ENCODE measurements around the gene COA1.

- TF ChIP-seq, protein P1, sequence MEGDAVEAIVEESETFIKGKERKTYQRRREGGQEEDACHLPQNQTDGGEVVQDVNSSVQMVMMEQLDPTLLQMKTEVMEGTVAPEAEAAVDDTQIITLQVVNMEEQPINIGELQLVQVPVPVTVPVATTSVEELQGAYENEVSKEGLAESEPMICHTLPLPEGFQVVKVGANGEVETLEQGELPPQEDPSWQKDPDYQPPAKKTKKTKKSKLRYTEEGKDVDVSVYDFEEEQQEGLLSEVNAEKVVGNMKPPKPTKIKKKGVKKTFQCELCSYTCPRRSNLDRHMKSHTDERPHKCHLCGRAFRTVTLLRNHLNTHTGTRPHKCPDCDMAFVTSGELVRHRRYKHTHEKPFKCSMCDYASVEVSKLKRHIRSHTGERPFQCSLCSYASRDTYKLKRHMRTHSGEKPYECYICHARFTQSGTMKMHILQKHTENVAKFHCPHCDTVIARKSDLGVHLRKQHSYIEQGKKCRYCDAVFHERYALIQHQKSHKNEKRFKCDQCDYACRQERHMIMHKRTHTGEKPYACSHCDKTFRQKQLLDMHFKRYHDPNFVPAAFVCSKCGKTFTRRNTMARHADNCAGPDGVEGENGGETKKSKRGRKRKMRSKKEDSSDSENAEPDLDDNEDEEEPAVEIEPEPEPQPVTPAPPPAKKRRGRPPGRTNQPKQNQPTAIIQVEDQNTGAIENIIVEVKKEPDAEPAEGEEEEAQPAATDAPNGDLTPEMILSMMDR (IDR thresholded peaks at IDR 0.05; ENCODE audit: low read depth, low read length, poor library complexity, severe bottlenecking) = no peak
- no peak for TF ChIP-seq EZH2phosphoT487 (IDR thresholded peaks at IDR 0.05; ENCODE audit: borderline replicate concordance, low read length)
Observed at GRCh38 chr7:43677864-43678263, 51.5 kb downstream of the COA1 start.
